A673 (cell line): ENCODE results near the gene SV2C. TPM values are rescaled to one million over a fixed set of nuclear protein-coding genes. Genes with fewer than 3 reads are reported as not detected.

Experiments
- BruUV-seq: library from RNA; stranded (reverse); fragments of 400-500 nt; replicated peaks from 2 replicates; lab custom pipeline; 2021; lab: Mats Ljungman, UMichigan
- CTCF ChIA-PET: fragments of 300-600 bp; sonication (Branson Sonifier 250); formaldehyde crosslinking; loops from one replicate; lab custom pipeline; 2022; ENCODE audit warnings: antibody characterized with exemption; lab: Charles Lee
- POLR2A ChIA-PET: fragments of 300-600 bp; sonication (Branson Sonifier 250); formaldehyde crosslinking; loops from one replicate; lab custom pipeline; 2022; ENCODE audit warnings: antibody characterized with exemption; ENCODE audit not compliant: low non-redundant PET; lab: Charles Lee
- DNase-seq: peaks from one replicate; pipeline ENCODE4 v3.0.0-alpha.2; 2015; ENCODE audit warnings: low spot score
- H3K27ac ChIP-seq: fragments of 200-600 bp; sonication (generic); 2 replicates; pipeline ENCODE4 v1.5.1; 2016; ENCODE audit warnings: mixed run types, low read depth, mild to moderate bottlenecking, mixed read lengths, antibody characterized with exemption, low read length; ENCODE audit not compliant: poor library complexity, severe bottlenecking
- H3K27me3 ChIP-seq: fragments of 200-600 bp; sonication (generic); replicated peaks from 2 replicates; pipeline ENCODE4 v1.6.1; 2017; ENCODE audit warnings: mixed run types, low read depth, mild to moderate bottlenecking, mixed read lengths, antibody characterized with exemption, low read length; ENCODE audit not compliant: insufficient read depth, poor library complexity
- H3K36me3 ChIP-seq: fragments of 200-600 bp; sonication (generic); 2 replicates; pipeline ENCODE4 v1.6.1; 2016; ENCODE audit warnings: mixed run types, mild to moderate bottlenecking, mixed read lengths, antibody characterized with exemption, low read length; ENCODE audit not compliant: insufficient read depth, poor library complexity, severe bottlenecking
- H3K4me1 ChIP-seq: fragments of 200-600 bp; sonication (generic); 2 replicates; pipeline ENCODE4 v1.6.1; 2017; ENCODE audit warnings: mixed run types, mild to moderate bottlenecking, mixed read lengths, antibody characterized with exemption, low read length; ENCODE audit not compliant: insufficient read depth, poor library complexity, severe bottlenecking
- H3K4me3 ChIP-seq: fragments of 200-600 bp; sonication (generic); 2 replicates; pipeline ENCODE4 v1.5.1; 2016; ENCODE audit warnings: low read depth, mixed run types, mild to moderate bottlenecking, mixed read lengths, low read length; ENCODE audit not compliant: poor library complexity, severe bottlenecking
- H3K9me3 ChIP-seq: fragments of 200-600 bp; sonication (generic); 2 replicates; pipeline ENCODE4 v1.6.1; 2016; ENCODE audit warnings: mixed run types, low read depth, mild to moderate bottlenecking, mixed read lengths, antibody characterized with exemption, low read length; ENCODE audit not compliant: poor library complexity, severe bottlenecking
- CTCF ChIP-seq: fragments of 300-800, 200-600 bp; sonication (generic); conservative IDR thresholded peaks from 2 replicates; pipeline ENCODE4 v1.5.1; 2017; ENCODE audit warnings: low read depth, mild to moderate bottlenecking, antibody characterized with exemption, low read length, moderate library complexity, mixed read lengths
- EZH2 ChIP-seq: fragments of 200-600 bp; sonication (generic); IDR thresholded peaks from 2 replicates; pipeline ENCODE4 v1.6.1; 2017; ENCODE audit warnings: borderline replicate concordance, low read depth, mild to moderate bottlenecking, mixed read lengths, antibody characterized with exemption, low read length; ENCODE audit not compliant: poor library complexity, severe bottlenecking
- intact Hi-C: fragments of 100-400 bp; cut with micrococcal nuclease; formaldehyde crosslinking; loops from one replicate; pipeline ENCODE4 v1.10.0; 2022; ENCODE audit not compliant: unreplicated experiment
- total RNA-seq: library from RNA; stranded (reverse); gene quantifications from 2 replicates; pipeline ENCODE4 v1.2.3, GENCODE V29; 2021

Gene SV2C
- total RNA-seq, 1 experiment from 2014 or later: 3.1 TPM

- no peak overlapping the region for H3K27ac ChIP-seq
- TF ChIP-seq EZH2 (no peak), CTCF (no peak)
- no TSS peak for BruUV-seq
- CTCF ChIA-PET: no interaction called here
- no peaks in the 10 kb centered on the region for H3K36me3 ChIP-seq
- intact Hi-C loops: no loop called here
- POLR2A ChIA-PET: no interaction called here
- H3K4me1 ChIP-seq: no peaks in the 10 kb centered on the region
- no peak for DNase-seq
- H3K27me3 ChIP-seq: no peaks in the 10 kb centered on the region
- H3K4me3 ChIP-seq: no peak overlapping the region
- H3K9me3 ChIP-seq: no peaks in the 10 kb centered on the region
Observed at GRCh38 chr5:76380346-76381066, 297.3 kb downstream of the SV2C start.

GRCh38 chr5:76383126-76383832, 300.1 kb downstream of the SV2C start:
- H3K9me3 ChIP-seq: no peaks in the 10 kb centered on the region
- intact Hi-C loops: no loop called here
- ChIA-PET POLR2A (no interaction called here), CTCF (no interaction called here)
- H3K4me3 ChIP-seq: no peak overlapping the region
- BruUV-seq: no TSS peak
- no peak for DNase-seq
- no peaks in the 10 kb centered on the region for H3K4me1 ChIP-seq
- no peak for TF ChIP-seq EZH2
- TF ChIP-seq CTCF: no peak
- H3K27ac ChIP-seq: no peak overlapping the region
- H3K36me3 ChIP-seq: no peaks in the 10 kb centered on the region
- H3K27me3 ChIP-seq: no peaks in the 10 kb centered on the region

DNA sequence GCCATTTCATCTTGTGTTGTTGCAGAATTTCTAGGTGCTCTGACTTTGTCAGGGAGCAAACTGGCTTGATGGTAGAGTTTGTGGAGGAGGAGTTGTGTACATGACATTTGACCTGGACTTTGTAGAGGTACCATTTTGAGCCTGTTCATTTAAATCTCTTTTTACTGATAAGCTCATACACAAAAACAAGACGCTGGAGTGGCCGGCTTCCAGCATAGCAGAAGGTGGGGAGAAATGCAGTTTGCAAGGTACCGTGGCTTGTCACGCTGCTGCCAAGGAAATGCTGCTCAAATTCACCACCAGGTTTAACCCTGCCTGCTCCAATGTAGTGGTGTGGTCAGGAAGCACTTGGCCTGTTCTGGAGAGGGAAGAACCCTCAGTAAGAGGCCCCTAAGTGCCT, 301.0 kb downstream of the SV2C start:
- Histone ChIP-seq H3K4me1 (peaks cover 8% of the 10 kb centered on the region), H3K9me3 (no peaks in the 10 kb centered on the region), H3K36me3 (no peaks in the 10 kb centered on the region), H3K4me3 (no peak overlapping the region), H3K27ac (no peak overlapping the region), H3K27me3 (no peaks in the 10 kb centered on the region)
- DNase-seq: no peak
- CTCF ChIA-PET: no interaction called here
- BruUV-seq: no TSS peak
- TF ChIP-seq CTCF (no peak), EZH2 (no peak)
- POLR2A ChIA-PET: interaction anchor here (0.6 kb wide), 1 partner anchor 1503 kb away, joined by 7 read pairs; no protein-coding TSS in a partner anchor
- intact Hi-C loops: no loop called here
